BLaER1 treated with 17β-estradiol and CSF1 and Interleukin-3, amounts not matched to agents 10 nM and 100 nM (cell line): Measurements from ENCODE around the gene SRP9.

ENCODE experiments used
- H3K27ac ChIP-seq, 11 experiments: shearing (Covaris generic); formaldehyde crosslinking; 2 replicates each; pipeline ENCODE4 v1.8.1; 2022
- H3K27me3 ChIP-seq, 11 experiments: shearing (Covaris generic); formaldehyde crosslinking; 2 replicates each; pipeline ENCODE4 v1.8.1; 2022
- H3K36me3 ChIP-seq, 11 experiments: shearing (Covaris generic); formaldehyde crosslinking; 2 replicates each; pipeline ENCODE4 v1.8.1; 2022
- H3K4me1 ChIP-seq, 10 experiments: shearing (Covaris generic); formaldehyde crosslinking; 2 replicates each; pipeline ENCODE4 v1.8.1; 2022
- H3K4me2 ChIP-seq, 11 experiments: shearing (Covaris generic); formaldehyde crosslinking; 2 replicates each; pipeline ENCODE4 v1.8.1; 2022
- H3K4me3 ChIP-seq, 10 experiments: shearing (Covaris generic); formaldehyde crosslinking; 2 replicates each; pipeline ENCODE4 v1.8.1; 2022
- H3K9ac ChIP-seq, 11 experiments: shearing (Covaris generic); formaldehyde crosslinking; 2 replicates each; pipeline ENCODE4 v1.8.1; 2022
- H3K9me3 ChIP-seq, 11 experiments: shearing (Covaris generic); formaldehyde crosslinking; replicated peaks in 1 of 11; 2 replicates each; pipeline ENCODE4 v1.8.1; 2022
- H4K20me1 ChIP-seq, 11 experiments: shearing (Covaris generic); formaldehyde crosslinking; 2 replicates each; pipeline ENCODE4 v1.8.1; 2022
- Cebpa-rat ChIP-seq, 11 experiments: shearing (Covaris generic); IDR thresholded peaks; 2 replicates each; pipeline ENCODE4 v1.8.1; 2022

Gene SRP9

DNA sequence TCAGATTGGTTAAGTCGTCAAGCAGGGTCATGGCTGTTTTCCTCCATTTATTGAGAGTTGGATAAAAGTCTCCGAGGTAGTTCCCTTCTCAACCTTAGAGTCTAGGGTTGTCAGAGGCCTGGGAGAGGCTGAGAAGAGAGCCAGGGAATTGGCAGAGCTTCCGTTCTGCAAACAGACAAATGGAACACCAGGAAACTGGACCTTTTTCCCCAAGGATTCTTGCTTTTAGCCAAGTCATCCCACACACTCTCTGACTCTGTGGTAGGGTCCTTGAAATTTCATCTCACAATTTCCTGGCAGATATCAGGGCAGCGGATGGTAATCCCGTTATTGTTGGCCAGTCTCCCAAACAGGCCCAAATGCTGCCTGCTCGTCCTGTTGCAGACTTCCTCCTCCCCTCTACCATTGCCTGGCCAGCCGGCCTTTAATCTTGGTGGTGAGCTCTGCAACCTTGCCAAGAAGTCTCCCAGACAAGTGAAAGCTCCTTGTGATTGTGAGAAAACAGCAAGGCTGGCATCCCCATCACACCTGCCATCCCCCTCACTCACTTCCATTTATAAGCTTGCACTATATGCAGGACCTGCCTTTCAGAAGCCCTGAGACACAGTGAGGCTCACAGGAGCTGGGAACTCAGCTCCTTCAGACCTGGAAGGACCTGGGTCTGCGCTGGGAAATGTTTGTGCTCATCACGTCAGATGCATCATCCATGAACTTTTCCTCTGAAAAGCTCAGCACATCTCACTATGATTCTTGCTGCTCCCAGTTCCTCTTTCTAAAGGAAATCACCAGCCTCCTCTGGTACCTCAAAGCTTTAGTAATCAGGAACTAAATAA is 13.7 kb upstream of the SRP9 start:
- no peak overlapping the region for H3K9ac ChIP-seq
- H3K9me3 ChIP-seq = no peaks in the 10 kb centered on the region
- no peaks in the 10 kb centered on the region for H3K36me3 ChIP-seq
- H3K4me2 ChIP-seq = peak overlapping the region; percentile 14 to 75 (median 44); a peak in 20 of 22 replicates
- H3K27me3 ChIP-seq = no peaks in the 10 kb centered on the region
- H3K4me1 ChIP-seq = peaks cover 33 to 48% (median 39%) of the 10 kb centered on the region in 10 experiments
- no peak overlapping the region; a peak in 1 of 22 replicates for H3K27ac ChIP-seq
- TF ChIP-seq Cebpa-rat (IDR thresholded peaks at IDR 0.05) = no peak
- H4K20me1 ChIP-seq = no peaks in the 10 kb centered on the region
- no peak overlapping the region for H3K4me3 ChIP-seq

DNA sequence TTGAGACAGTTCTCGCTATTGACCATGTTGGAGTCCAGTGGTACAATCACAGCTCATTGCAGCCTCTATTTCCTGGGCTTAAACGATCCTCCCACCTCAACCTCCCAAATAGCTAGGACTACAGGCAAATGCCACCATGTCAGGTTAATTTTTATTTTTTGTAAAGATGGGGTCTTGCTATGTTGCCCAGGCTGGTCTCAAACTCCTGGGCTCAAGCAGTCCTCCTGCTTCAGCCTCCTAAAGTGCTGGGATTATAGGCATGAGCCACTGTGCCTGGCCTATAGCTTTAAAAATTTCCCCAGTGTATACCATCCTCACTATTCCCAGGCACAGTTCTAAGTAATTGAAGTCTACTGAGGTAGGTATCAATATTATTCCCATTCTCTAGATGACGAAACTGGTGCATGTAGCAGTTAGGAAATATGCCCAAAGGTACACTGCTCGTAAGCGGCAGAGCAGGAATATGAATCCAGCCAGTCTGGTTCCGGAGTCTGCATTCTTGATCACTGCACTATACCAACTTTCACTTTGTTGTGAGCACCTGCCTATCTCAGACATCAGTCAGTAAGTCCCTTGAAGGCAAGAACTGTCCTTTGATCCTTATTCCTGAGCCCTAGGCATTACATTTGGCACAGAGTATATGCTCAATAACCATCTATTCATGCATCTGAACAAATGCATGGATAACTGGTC is 11.5 kb upstream of the SRP9 start:
- Histone ChIP-seq H4K20me1 (no peaks in the 10 kb centered on the region), H3K36me3 (no peaks in the 10 kb centered on the region), H3K4me3 (no peak overlapping the region), H3K27ac (peak overlapping the region in 2 of 11 experiments; percentile 62 to 75; a peak in 1 of 22 replicates), H3K27me3 (no peaks in the 10 kb centered on the region), H3K4me1 (peaks cover 33 to 58% (median 48%) of the 10 kb centered on the region in 10 experiments), H3K9me3 (no peaks in the 10 kb centered on the region), H3K4me2 (peak overlapping the region in 10 of 11 experiments; percentile 66 to 91 (median 75); a peak in 11 of 22 replicates), H3K9ac (no peak overlapping the region)
- TF ChIP-seq Cebpa-rat (IDR thresholded peaks at IDR 0.05) = no peak

DNA sequence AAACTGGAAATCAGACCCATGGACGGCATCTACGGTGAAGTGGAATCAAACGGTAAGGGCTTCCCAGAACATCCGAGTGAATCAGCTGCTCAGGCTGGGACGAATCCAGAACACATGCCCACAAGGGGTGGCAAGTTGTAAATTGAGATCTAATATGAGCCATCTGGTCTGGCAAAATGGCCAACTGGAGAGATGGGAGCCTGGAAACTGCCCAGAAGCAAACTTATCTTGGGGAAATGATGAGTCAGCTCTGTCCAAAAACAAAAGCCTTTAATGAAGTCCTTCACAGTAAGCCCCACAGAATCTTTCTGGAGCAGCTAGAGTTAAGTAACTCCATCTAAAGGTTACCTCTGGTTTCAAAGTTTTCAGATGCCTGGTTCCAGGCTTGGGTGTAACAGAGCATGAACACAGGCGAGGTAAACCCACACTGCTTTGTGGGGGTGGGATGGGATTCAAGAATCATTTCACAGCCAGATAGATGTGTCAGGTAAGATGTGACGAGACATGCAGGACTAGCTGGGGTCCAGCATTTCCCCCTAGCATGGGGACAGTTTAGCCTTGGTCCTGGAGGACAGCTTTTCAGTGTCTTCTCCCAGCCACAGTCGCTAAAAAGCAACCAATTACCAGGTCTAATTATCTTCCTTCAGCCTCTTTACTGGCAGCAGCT is 10.5 kb upstream of the SRP9 start:
- no peak overlapping the region; a peak in 2 of 20 replicates for H3K4me3 ChIP-seq
- no peaks in the 10 kb centered on the region for H3K9me3 ChIP-seq
- no peaks in the 10 kb centered on the region for H3K36me3 ChIP-seq
- peak overlapping the region; percentile 64 to 91 (median 75) for H3K4me2 ChIP-seq
- no peaks in the 10 kb centered on the region for H4K20me1 ChIP-seq
- no peaks in the 10 kb centered on the region for H3K27me3 ChIP-seq
- peak overlapping the region in 9 of 11 experiments; percentile 19 to 66 (median 50); a peak in 15 of 22 replicates for H3K9ac ChIP-seq
- H3K27ac ChIP-seq = peak overlapping the region in 9 of 11 experiments; percentile 54 to 77 (median 68); a peak in 18 of 22 replicates
- H3K4me1 ChIP-seq = peaks cover 37 to 67% (median 54%) of the 10 kb centered on the region in 10 experiments
- no peak for TF ChIP-seq Cebpa-rat (IDR thresholded peaks at IDR 0.05)

DNA sequence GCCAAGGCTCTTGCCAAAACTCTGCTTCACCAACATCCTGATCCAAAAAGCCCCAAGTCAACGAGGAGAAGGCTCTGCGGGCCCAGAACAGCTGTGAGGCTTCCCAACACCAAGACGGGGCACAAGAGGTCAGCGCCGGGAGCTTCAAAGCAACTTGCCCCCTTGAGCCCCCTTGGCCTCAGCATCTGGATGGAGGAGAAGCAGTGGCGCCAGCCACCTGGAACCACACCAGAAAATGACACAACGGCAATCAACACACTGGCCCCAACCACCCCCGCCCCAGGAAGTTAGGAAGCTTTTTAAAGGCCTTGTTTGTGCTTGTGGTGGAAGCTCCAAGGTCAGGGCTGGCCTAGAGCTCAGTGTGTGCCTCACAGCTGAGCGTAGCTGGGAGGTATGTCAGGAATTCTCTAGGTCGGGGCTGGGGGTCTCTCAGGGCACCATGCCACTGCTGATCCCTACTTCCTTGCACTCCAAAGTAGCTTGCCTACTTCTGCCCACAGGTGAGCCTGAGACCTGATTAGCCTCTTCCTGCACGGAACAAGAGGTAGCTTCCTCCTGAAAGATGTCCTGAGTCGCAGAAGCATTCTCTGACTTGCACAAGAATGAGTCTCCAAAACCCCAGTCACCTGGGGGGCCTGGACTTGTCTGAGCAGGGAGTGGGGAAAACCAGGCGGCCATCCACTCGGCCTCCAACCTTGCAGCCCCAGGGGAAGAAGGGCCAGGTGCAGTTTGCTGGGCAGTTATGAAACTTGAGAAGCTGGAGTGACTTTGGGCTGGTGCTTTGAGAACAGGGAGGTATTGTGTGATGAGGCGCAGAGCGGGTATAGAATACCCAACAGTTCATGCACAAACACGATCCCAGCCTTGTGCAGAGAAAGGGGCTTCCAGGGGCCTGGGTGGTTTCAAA is 9.7 kb upstream of the SRP9 start:
- Histone ChIP-seq H4K20me1 (no peaks in the 10 kb centered on the region), H3K4me2 (peak overlapping the region; percentile 64 to 91 (median 75)), H3K27ac (peak overlapping the region in 9 of 11 experiments; percentile 54 to 77 (median 68); a peak in 18 of 22 replicates), H3K4me3 (no peak overlapping the region; a peak in 2 of 20 replicates), H3K4me1 (peaks cover 38 to 70% (median 57%) of the 10 kb centered on the region in 10 experiments), H3K9me3 (no peaks in the 10 kb centered on the region), H3K9ac (peak overlapping the region in 9 of 11 experiments; percentile 19 to 66 (median 50); a peak in 15 of 22 replicates), H3K36me3 (no peaks in the 10 kb centered on the region), H3K27me3 (no peaks in the 10 kb centered on the region)
- TF ChIP-seq Cebpa-rat (IDR thresholded peaks at IDR 0.05) = no peak

DNA sequence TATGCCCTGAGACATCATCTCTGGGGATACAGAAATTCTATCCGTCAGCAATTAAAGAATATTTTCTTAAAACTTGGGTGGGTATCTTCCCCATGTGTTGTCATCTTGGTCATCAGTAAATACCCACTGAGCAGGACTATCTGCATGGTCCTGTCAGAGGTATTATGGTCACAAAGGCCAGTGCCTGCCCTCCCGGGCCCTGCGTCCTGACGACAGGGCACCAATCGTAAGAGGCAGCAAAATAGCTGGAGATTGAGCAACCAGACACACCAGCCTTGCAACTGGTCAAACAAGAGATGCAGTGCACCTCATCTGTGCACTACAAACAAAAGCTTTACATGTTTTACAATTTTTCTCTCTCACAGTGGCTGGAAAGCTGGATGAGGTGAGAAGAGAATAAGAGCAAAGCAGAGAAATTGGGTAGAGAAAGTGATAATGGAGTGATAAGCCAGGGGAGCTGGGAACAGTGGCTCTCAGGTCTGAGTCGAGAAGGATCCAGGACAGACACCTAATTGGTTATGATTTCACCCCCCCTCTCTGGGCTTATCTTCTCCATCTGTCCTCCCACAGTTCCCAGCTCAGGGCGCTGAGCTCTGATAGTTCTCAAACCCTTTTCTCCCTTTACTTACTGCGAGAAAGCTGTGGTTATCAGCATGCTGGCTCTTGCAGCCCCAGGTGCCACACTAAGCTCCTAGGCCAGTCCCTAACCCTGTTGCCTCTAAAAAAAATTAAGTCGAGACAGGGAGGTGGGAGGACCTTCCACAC is 8.8 kb upstream of the SRP9 start:
- Histone ChIP-seq H3K36me3 (no peaks in the 10 kb centered on the region), H3K9ac (peak overlapping the region in 4 of 11 experiments; percentile 24 to 66 (median 51); a peak in 2 of 22 replicates), H3K4me1 (peaks cover 35 to 65% (median 56%) of the 10 kb centered on the region in 10 experiments), H3K4me2 (peak overlapping the region in 9 of 11 experiments; percentile 74 to 91 (median 75); a peak in 17 of 22 replicates), H3K4me3 (no peak overlapping the region), H3K9me3 (no peaks in the 10 kb centered on the region), H3K27ac (peak overlapping the region in 7 of 11 experiments; percentile 62 to 77 (median 69); a peak in 10 of 22 replicates), H3K27me3 (no peaks in the 10 kb centered on the region), H4K20me1 (no peaks in the 10 kb centered on the region)
- no peak for TF ChIP-seq Cebpa-rat (IDR thresholded peaks at IDR 0.05)

DNA sequence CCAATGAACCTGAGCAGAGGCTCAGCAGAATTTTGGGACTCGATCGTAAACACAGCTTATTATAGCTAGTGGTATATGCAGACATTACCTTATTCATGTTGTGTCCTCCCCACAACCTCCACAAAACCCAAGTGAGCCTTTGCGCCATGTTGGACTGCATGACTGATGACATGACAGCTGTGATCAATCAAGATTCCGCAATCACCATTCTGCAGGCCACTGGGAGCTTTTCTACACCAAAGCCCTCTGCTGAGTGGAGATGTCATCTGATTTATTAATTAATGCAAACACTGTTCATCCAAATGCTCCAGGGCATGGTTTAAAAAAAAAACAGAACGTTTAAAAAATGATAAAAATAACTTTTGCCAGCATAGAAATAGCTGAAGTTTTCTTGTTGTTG is 7.9 kb upstream of the SRP9 start:
- H3K27me3 ChIP-seq = no peaks in the 10 kb centered on the region
- H3K4me2 ChIP-seq = peak overlapping the region in 9 of 11 experiments; percentile 18 to 91 (median 75); a peak in 10 of 22 replicates
- H4K20me1 ChIP-seq = no peaks in the 10 kb centered on the region
- no peaks in the 10 kb centered on the region for H3K36me3 ChIP-seq
- H3K9me3 ChIP-seq = peaks cover 0 to 4% (median 0%) of the 10 kb centered on the region in 11 experiments; a peak in 5 of 22 replicates
- TF ChIP-seq Cebpa-rat (IDR thresholded peaks at IDR 0.05) = no peak
- 0 out of 22 replicates have a peak overlapping the region, but pooled peaks of 1 of the 11 experiments have one; percentile 75 for H3K27ac ChIP-seq
- no peak overlapping the region for H3K9ac ChIP-seq
- no peak overlapping the region for H3K4me3 ChIP-seq
- peaks cover 27 to 57% (median 48%) of the 10 kb centered on the region in 10 experiments for H3K4me1 ChIP-seq

DNA sequence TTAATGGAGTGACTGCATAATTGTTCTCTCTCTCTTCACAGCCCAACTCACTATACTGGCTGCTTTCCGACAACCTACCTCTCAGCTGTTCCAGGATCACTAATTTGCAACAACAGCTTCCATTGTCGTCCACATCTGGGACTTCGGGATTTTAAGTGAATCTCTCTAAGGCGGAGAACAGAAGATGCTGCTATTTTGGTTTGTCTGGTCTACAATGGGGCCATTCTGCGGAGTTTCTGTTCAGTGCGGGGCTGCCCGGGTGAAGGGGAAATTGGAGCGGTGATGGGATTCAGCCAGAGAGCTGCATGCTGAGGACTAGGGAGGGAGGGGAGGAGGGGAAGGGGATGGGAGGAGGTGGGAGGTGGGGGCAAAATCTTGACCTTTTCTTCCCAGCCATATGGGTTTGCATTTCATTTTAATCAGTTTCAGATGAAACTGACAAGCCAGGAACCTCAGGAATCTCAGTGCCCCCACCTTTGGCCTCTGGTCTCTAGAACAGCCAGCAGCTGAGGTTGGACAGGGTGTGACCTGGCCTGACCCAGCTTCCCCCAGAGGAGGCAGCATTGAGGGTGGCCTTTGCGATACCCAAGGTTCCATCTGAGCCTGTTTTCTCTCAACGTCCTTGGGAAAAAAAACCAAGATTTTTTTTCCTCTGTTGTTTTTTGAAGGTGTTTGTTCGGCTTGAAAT is 6.9 kb upstream of the SRP9 start:
- H3K36me3 ChIP-seq = no peaks in the 10 kb centered on the region
- no peak overlapping the region; a peak in 1 of 22 replicates for H3K27ac ChIP-seq
- H3K4me1 ChIP-seq = peaks cover 21 to 53% (median 48%) of the 10 kb centered on the region in 10 experiments
- no peak for TF ChIP-seq Cebpa-rat (IDR thresholded peaks at IDR 0.05)
- H3K27me3 ChIP-seq = no peaks in the 10 kb centered on the region
- no peak overlapping the region for H3K4me3 ChIP-seq
- no peak overlapping the region for H3K4me2 ChIP-seq
- H4K20me1 ChIP-seq = no peaks in the 10 kb centered on the region
- peaks cover 0 to 14% (median 7%) of the 10 kb centered on the region in 11 experiments; a peak in 7 of 22 replicates for H3K9me3 ChIP-seq
- H3K9ac ChIP-seq = no peak overlapping the region
